Mesothelial cell of epicardium (in vitro differentiated cells): Measurements from ENCODE around the gene GGA3. TPM values are rescaled to one million over a fixed set of nuclear protein-coding genes. Genes with fewer than 3 reads are reported as not detected.
"Not testable (repeated sequence)": the region's sequence is repeated elsewhere in the genome, so short reads cannot be mapped to it uniquely, and the experiment has no call there.

Experiments used
- DNase-seq, 2 experiments: peaks; one replicate each; pipeline ENCODE4 v3.0.0; 2021; ENCODE audit warnings: low spot score in 2 of 2; ENCODE audit not compliant: unreplicated experiment in 2 of 2
- H3K27ac Mint-ChIP-seq: 2 replicates; pipeline ENCODE4 v1.8.0; 2021; ENCODE audit warnings: mixed read lengths
- H3K27me3 Mint-ChIP-seq: 2 replicates; pipeline ENCODE4 v1.8.0; 2021; ENCODE audit warnings: low read depth, mixed read lengths
- H3K36me3 Mint-ChIP-seq: 2 replicates; pipeline ENCODE4 v1.8.0; 2021; ENCODE audit warnings: mixed read lengths
- H3K4me1 Mint-ChIP-seq: 2 replicates; pipeline ENCODE4 v1.8.0; 2021; ENCODE audit warnings: mixed read lengths
- H3K4me3 Mint-ChIP-seq: 2 replicates; pipeline ENCODE4 v1.8.0; 2021; ENCODE audit warnings: mild to moderate bottlenecking, moderate library complexity, mixed read lengths
- H3K9me3 Mint-ChIP-seq: 2 replicates; pipeline ENCODE4 v1.8.0; 2021; ENCODE audit warnings: mixed read lengths
- total RNA-seq: library from RNA; stranded (reverse); gene quantifications from 3 replicates; pipeline ENCODE4 v1.2.1, GENCODE V29; 2021
- TF ChIP-seq, protein P1 (sequence below): fragments of 200-600 bp; sonication (generic); IDR thresholded peaks from one replicate; pipeline ENCODE4 v1.5.0; 2021; ENCODE audit warnings: antibody characterized with exemption; ENCODE audit not compliant: unreplicated experiment

The GGA3 gene
- total RNA-seq, 1 donor from 2014 or later, result 61.2 TPM

DNA sequence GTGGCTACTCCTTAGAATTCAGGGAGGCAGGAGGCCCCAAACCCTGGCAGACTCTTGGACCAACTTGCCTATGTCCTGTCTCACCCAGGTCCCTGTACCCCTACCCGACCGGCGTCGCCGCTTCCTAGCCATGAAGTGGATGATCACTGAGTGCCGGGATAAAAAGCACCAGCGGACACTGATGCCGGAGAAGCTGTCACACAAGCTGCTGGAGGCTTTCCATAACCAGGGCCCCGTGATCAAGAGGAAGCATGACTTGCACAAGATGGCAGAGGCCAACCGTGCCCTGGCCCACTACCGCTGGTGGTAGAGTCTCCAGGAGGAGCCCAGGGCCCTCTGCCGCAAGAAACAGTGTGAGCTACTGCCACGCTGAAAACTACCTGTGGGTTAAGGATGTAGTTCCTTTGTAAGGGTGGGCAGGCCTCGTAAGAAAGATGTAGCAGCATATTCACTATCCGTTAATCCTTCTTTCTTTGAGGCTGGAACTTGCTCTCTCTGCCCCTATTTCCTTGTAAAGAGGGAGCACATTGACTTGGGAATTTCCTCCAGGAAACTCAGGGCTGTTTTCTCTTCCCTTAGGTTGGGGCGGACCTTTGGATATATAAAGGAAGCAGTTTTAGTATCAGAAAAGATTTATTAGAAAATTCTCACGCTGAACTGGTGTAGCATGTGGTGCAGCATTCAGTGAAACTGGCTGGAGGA lies 4.4 kb upstream of the GGA3 start:
- no peak for DNase-seq
- TF ChIP-seq, protein P1, sequence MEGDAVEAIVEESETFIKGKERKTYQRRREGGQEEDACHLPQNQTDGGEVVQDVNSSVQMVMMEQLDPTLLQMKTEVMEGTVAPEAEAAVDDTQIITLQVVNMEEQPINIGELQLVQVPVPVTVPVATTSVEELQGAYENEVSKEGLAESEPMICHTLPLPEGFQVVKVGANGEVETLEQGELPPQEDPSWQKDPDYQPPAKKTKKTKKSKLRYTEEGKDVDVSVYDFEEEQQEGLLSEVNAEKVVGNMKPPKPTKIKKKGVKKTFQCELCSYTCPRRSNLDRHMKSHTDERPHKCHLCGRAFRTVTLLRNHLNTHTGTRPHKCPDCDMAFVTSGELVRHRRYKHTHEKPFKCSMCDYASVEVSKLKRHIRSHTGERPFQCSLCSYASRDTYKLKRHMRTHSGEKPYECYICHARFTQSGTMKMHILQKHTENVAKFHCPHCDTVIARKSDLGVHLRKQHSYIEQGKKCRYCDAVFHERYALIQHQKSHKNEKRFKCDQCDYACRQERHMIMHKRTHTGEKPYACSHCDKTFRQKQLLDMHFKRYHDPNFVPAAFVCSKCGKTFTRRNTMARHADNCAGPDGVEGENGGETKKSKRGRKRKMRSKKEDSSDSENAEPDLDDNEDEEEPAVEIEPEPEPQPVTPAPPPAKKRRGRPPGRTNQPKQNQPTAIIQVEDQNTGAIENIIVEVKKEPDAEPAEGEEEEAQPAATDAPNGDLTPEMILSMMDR, result no peak
- Mint-ChIP-seq H3K27me3 (no peaks in the 10 kb centered on the region), H3K9me3 (no peaks in the 10 kb centered on the region), H3K27ac (no peak overlapping the region), H3K4me3 (no peak overlapping the region), H3K36me3 (peaks cover 6% of the 10 kb centered on the region), H3K4me1 (peaks cover 28% of the 10 kb centered on the region)

- Mint-ChIP-seq H3K27me3 (no peaks in the 10 kb centered on the region), H3K27ac (peak overlapping the region; percentile 100), H3K9me3 (no peaks in the 10 kb centered on the region), H3K36me3 (peaks cover 6% of the 10 kb centered on the region), H3K4me1 (peaks cover 35% of the 10 kb centered on the region), H3K4me3 (peak overlapping the region; percentile 98)
- no peak for DNase-seq
- TF ChIP-seq, protein P1, result no peak
Measured at GRCh38 chr17:75263055-75263454, 1.6 kb upstream of the GGA3 start.

GRCh38 chr17:75262112-75262606 lies 753 bp upstream of the GGA3 start:
- Mint-ChIP-seq H3K27ac (peak overlapping the region; percentile 100), H3K4me1 (peaks cover 32% of the 10 kb centered on the region), H3K36me3 (peaks cover 6% of the 10 kb centered on the region), H3K27me3 (no peaks in the 10 kb centered on the region), H3K9me3 (no peaks in the 10 kb centered on the region), H3K4me3 (peak overlapping the region; percentile 98)
- TF ChIP-seq, protein P1, result no peak
- DNase-seq, result no peak

DNA sequence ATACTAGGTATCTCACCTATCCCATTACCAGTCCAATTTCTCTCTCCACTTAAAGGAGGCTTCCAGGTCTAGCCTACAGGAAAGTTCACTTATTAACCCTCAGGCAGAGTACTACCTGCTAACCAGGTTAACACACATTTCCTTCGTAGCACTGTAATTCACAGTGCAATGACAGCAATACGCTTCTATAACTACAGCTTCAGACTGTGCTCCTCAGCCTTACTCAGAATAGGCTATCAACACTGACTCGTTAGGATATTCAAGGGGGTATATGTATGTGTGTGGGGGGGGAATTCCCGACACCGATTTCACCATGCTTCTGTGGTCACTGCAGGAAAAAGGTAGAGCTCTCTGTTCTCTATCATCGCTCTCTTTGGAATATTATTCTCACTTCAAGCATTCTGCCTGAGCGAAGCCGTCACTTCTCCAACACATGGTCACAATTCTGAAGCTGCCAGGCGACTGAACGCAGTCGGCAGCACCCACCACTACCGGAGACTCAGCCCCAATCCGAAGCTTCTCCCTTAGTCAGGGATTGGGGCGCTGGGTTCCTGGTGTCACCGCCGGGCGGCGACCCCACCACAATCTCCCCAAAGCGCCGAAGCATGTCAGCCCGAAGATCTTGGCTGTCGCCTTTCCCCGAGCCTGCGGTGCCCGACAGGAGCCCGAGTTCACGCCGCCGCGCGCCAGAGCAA lies 618 bp downstream of the GGA3 start:
- Mint-ChIP-seq H3K36me3 (peaks cover 3% of the 10 kb centered on the region), H3K27me3 (no peaks in the 10 kb centered on the region), H3K4me3 (peak overlapping the region; percentile 98), H3K4me1 (peaks cover 32% of the 10 kb centered on the region), H3K9me3 (no peaks in the 10 kb centered on the region), H3K27ac (peak overlapping the region; percentile 100)
- TF ChIP-seq, protein P1, result no peak
- DNase-seq, result no peak

- Mint-ChIP-seq H3K4me1 (peaks cover 24% of the 10 kb centered on the region), H3K27ac (peak overlapping the region; percentile 19)
- not testable (repeated sequence) for H3K27me3 Mint-ChIP-seq, DNase-seq, H3K4me3 Mint-ChIP-seq, H3K36me3 Mint-ChIP-seq, H3K9me3 Mint-ChIP-seq
Measured at GRCh38 chr17:75257228-75257627, 4.2 kb downstream of the GGA3 start.

DNA sequence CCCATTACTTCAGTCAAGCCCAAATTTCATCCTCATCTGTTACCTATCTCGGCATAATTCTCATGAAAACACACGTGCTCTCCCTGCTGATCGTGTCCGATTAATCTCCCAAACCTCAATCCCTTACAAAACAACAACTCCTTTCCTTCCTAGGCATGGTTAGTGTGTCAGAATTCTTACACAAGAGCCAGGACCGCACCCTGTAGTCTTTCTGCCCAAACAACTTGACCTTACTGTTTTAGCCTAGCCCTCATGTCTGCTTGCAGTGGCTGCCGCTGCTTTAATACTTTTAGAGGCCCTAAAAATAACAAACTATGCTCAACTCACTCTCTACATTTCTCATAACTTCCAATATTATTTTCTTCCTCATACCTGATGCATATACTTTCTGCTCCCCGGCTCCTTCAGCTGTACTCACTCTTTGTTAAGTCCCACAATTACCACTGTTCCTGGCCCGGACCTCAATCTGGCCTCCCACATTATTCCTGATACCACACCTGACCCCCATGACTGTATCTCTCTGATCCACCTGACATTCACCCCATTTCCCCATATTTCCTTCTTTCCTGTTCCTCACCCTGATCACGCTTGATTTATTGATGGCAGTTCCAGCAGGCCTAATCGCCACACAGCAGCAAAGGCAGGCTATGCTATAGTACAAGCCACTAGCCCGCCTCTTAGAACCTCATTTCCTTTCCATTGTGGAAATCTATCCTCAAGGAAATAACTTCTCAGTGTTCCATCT lies 5.3 kb downstream of the GGA3 start:
- H3K4me3 Mint-ChIP-seq, H3K36me3 Mint-ChIP-seq, H3K9me3 Mint-ChIP-seq, DNase-seq, H3K27ac Mint-ChIP-seq, H3K27me3 Mint-ChIP-seq: not testable (repeated sequence)
- H3K4me1 Mint-ChIP-seq, result peaks cover 20% of the 10 kb centered on the region
